Loucy (cell line): ENCODE measurements around the gene ATG7.

Source experiments
- EZH2phosphoT487 ChIP-seq: fragments of 200-600 bp; IDR thresholded peaks from 2 replicates; pipeline ENCODE4 v1.6.1; 2018; ENCODE audit warnings: antibody characterized with exemption, mild to moderate bottlenecking, moderate library complexity, borderline replicate concordance
- TF ChIP-seq, protein P1 (sequence below): fragments of 200-600 bp; sonication (generic); conservative IDR thresholded peaks from 2 replicates; pipeline ENCODE4 v1.5.1; 2014; ENCODE audit warnings: mild to moderate bottlenecking, antibody characterized with exemption, low read length

DNA sequence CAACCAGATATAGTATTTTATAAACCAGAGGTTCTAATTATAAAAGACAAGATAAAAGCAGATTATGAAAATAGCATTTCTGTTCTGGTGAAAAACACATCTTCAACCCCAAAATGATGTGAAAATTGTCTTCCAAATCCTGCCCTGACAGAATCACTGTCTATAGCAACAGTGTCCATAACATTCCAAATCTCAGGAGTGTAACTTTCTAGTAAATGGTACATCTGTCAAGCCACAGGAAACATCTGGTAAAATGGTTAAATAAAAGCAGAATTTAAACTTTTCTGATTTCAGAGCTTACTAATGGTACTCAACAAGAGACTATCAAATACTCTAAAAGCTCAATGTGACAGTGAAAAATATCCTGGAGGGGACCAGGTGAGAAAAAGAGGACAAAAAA is 311.0 kb downstream of the ATG7 start:
- TF ChIP-seq, protein P1, sequence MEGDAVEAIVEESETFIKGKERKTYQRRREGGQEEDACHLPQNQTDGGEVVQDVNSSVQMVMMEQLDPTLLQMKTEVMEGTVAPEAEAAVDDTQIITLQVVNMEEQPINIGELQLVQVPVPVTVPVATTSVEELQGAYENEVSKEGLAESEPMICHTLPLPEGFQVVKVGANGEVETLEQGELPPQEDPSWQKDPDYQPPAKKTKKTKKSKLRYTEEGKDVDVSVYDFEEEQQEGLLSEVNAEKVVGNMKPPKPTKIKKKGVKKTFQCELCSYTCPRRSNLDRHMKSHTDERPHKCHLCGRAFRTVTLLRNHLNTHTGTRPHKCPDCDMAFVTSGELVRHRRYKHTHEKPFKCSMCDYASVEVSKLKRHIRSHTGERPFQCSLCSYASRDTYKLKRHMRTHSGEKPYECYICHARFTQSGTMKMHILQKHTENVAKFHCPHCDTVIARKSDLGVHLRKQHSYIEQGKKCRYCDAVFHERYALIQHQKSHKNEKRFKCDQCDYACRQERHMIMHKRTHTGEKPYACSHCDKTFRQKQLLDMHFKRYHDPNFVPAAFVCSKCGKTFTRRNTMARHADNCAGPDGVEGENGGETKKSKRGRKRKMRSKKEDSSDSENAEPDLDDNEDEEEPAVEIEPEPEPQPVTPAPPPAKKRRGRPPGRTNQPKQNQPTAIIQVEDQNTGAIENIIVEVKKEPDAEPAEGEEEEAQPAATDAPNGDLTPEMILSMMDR: no peak
- TF ChIP-seq EZH2phosphoT487: no peak
